Mesodermal cell (in vitro differentiated cells): ENCODE measurements around the gene ANGPT4.

Source experiments
- H3K27ac ChIP-seq: 2 replicates; pipeline ENCODE4 v1.7.0; 2013; ENCODE audit warnings: mild to moderate bottlenecking, low read depth, low read length, moderate library complexity; ENCODE audit not compliant: severe bottlenecking
- H3K36me3 ChIP-seq: 2 replicates; pipeline ENCODE4 v1.7.1; 2013; ENCODE audit warnings: mild to moderate bottlenecking, low read length, moderate library complexity; ENCODE audit not compliant: control insufficient read depth, insufficient read depth
- H3K4me1 ChIP-seq: one replicate; pipeline ENCODE4 v1.7.1; 2013; ENCODE audit warnings: mild to moderate bottlenecking, low read length; ENCODE audit not compliant: insufficient read depth, control insufficient read depth, poor library complexity, severe bottlenecking
- H3K4me3 ChIP-seq: 2 replicates; pipeline ENCODE4 v1.7.0; 2013; ENCODE audit warnings: low read length, control low read depth, mild to moderate bottlenecking; ENCODE audit not compliant: insufficient read depth, poor library complexity, severe bottlenecking; ENCODE audit errors: extremely low read depth
- H3K9me3 ChIP-seq: 2 replicates; pipeline ENCODE4 v1.7.1; 2013; ENCODE audit warnings: mild to moderate bottlenecking, low read length, moderate library complexity; ENCODE audit not compliant: control insufficient read depth
- WGBS, 2 experiments: methylation state at CpG; one replicate each; pipeline ENCODE4 v1.1.5; 2013; ENCODE audit warnings: missing lambda C conversion rate in 2 of 2; ENCODE audit not compliant: insufficient coverage in 2 of 2; 5-methylcytosine and 5-hydroxymethylcytosine counted together

Gene ANGPT4

GRCh38 chr20:917416-917815 is 1.3 kb upstream of the ANGPT4 start:
- Histone ChIP-seq H3K4me3 (no peak overlapping the region), H3K36me3 (no peaks in the 10 kb centered on the region), H3K4me1 (peaks cover 10% of the 10 kb centered on the region), H3K27ac (no peak overlapping the region), H3K9me3 (no peaks in the 10 kb centered on the region)
- WGBS, 2 experiments, result 85 to 100% methylated on average over 1 to 2 of the region's 4 CpGs

DNA sequence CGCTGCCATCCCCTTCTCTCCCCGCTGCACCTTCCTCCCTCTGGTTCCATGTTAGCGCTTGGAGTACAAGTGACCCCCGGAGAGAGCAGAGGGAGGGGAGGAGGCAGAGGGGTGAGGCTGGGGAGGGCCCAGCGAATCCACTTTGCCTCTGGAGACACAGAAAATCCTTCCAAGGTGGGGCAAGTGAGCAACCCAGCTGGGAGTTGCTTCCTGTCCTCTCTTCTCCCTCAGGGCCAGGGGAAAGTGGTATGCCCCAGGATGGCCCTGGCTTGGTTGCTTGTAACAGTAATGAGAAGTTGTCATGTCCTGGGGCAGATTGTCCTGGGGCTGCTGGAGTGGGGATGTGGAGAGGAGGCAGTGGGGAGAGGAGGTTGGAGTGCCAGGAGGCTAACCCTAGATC is 691 bp upstream of the ANGPT4 start:
- 30% methylated on average over 3 of the region's 5 CpGs; no CpG with 5 or more reads in 1 of the 2 experiments for WGBS, 2 experiments
- no peak overlapping the region for H3K4me3 ChIP-seq
- H3K27ac ChIP-seq, result no peak overlapping the region
- H3K9me3 ChIP-seq, result no peaks in the 10 kb centered on the region
- no peaks in the 10 kb centered on the region for H3K36me3 ChIP-seq
- H3K4me1 ChIP-seq, result peaks cover 10% of the 10 kb centered on the region

- 85 to 90% methylated on average over 14 of the region's 15 CpGs for WGBS, 2 experiments
- no peak overlapping the region for H3K27ac ChIP-seq
- H3K36me3 ChIP-seq, result no peaks in the 10 kb centered on the region
- no peaks in the 10 kb centered on the region for H3K9me3 ChIP-seq
- peaks cover 17% of the 10 kb centered on the region for H3K4me1 ChIP-seq
- H3K4me3 ChIP-seq, result no peak overlapping the region
Observed at GRCh38 chr20:914727-915498, 1.2 kb downstream of the ANGPT4 start.

DNA sequence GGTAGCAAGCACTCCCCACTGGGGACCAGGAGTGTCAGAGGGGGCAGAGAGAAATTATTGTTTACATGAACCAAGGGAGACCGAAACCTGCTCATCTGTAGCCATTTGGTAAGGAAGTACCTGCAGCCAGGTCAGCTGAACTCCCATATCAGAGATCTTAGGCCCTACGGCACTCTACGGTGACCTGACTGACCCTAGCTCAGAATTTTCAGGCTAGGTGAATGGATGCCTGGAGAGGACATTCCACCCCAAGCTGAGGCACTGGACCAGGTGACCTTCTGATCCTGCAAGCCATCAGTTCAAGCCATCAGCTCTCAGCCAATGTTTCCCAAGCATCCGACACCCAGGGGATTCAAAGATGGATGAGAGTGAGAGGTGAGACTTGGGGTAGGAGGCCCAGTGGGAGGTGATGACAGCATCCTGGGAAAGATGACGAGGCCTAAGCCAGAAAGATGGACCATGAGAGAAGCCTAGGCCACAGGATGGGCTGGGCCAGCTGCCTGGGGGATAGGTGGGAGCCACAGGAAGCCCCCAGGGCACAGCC is 2.8 kb downstream of the ANGPT4 start:
- Histone ChIP-seq H3K27ac (no peak overlapping the region), H3K36me3 (no peaks in the 10 kb centered on the region), H3K4me1 (peaks cover 17% of the 10 kb centered on the region), H3K4me3 (no peak overlapping the region), H3K9me3 (no peaks in the 10 kb centered on the region)
- 88 to 95% methylated on average over 5 of the region's 5 CpGs for WGBS, 2 experiments

DNA sequence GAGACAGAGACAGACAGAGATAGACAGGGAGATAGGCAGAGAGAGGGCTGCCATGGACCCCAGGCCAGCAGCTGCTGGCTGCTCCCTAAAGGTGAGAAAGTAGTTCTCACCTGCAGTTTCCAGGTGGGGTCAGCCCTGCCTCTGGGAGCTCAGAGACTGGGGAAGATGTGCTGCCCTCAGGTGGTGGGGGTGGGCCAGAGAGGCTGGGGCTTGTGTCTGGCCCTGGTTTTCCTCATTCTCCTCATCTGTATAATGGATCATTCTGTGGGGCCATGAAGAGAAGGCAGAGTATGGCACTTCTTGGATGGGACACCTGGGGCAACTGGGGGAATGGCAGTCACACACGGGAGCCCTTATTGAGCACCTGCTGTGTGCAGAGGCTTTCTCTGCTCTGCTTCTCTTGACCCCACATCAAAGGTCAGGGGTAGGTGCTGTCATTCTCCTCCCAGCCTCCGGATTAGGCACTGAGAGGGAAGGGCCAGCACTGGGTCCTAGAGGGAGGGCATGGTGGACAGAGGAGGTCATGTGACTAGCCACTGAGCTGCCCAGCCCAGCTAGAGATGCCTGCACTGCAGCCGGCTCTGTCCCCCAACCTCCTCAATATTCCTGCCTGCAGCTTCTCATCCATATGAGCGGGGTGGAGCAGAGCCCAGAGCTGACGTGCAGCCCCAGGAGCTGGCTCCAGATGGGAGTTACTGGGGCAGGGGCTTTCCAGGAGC is 4.1 kb downstream of the ANGPT4 start:
- Histone ChIP-seq H3K9me3 (no peaks in the 10 kb centered on the region), H3K36me3 (no peaks in the 10 kb centered on the region), H3K4me1 (peaks cover 17% of the 10 kb centered on the region), H3K27ac (no peak overlapping the region), H3K4me3 (no peak overlapping the region)
- 80 to 86% methylated on average over 1 to 4 of the region's 5 CpGs for WGBS, 2 experiments

DNA sequence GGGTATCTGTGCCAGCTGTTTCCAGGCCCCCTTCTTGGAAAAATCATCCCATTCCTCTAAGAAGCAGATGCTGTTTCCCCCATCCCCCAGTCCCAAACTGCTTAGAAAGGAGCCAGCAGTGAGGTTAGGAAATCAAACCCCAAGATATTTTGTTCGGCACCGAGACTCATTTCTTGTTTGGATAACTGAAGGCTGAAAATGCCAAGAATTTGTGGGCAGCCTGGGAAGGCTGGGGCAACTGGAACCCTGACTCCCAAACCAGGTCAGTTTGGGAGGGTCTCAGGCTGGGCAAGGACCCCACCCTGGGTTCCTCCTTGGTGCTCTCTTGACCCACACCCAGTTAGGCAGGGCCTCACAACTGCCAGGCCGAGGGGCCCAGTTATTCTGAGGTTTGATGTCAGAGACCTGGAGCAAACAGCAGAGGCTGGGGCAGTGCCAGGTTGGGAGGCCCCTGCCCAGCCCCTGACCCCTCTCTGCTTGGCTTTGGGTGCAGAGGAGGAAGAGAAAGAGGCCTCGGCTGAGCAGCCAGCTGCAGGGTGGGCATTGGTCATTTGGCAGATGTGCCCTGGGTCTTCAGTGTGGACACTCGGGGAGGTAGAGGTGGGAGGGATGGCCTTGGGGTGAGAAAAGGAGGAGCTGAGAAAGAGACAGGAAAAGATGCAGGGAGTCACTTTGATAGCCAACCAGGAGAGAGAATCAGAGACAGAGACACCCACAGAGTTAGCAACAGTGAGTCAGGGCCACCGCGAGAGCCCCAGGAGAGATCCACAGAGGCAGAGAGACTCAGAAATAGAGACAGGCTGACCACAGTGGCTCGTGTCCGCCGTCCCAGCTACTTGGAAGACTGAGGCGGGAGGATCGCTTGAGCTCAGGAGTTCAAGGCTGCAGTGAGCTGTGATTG is 5.0 kb downstream of the ANGPT4 start:
- H3K4me1 ChIP-seq, result peaks cover 12% of the 10 kb centered on the region
- no peak overlapping the region for H3K4me3 ChIP-seq
- H3K9me3 ChIP-seq, result no peaks in the 10 kb centered on the region
- no peaks in the 10 kb centered on the region for H3K36me3 ChIP-seq
- WGBS, 2 experiments, result 84 to 86% methylated on average over 11 to 12 of the region's 12 CpGs
- H3K27ac ChIP-seq, result no peak overlapping the region

- WGBS, 2 experiments, result 81 to 87% methylated on average over 7 to 9 of the region's 9 CpGs
- H3K27ac ChIP-seq, result no peak overlapping the region
Observed at GRCh38 chr20:910132-910869, 5.8 kb downstream of the ANGPT4 start.

GRCh38 chr20:909641-910040 is 6.5 kb downstream of the ANGPT4 start:
- Histone ChIP-seq H3K27ac (no peak overlapping the region), H3K4me3 (no peak overlapping the region), H3K36me3 (no peaks in the 10 kb centered on the region), H3K9me3 (no peaks in the 10 kb centered on the region), H3K4me1 (peaks cover 6% of the 10 kb centered on the region)
- 73 to 94% methylated on average over 3 of the region's 3 CpGs for WGBS, 2 experiments

More at GRCh38 chr20:910132-910869, 5.8 kb downstream of the ANGPT4 start:
- Histone ChIP-seq H3K4me3 (no peak overlapping the region), H3K4me1 (peaks cover 6% of the 10 kb centered on the region), H3K36me3 (no peaks in the 10 kb centered on the region), H3K9me3 (no peaks in the 10 kb centered on the region)

GRCh38 chr20:906703-907270 is 9.3 kb downstream of the ANGPT4 start:
- Histone ChIP-seq H3K9me3 (no peaks in the 10 kb centered on the region), H3K4me3 (no peak overlapping the region), H3K36me3 (no peaks in the 10 kb centered on the region), H3K4me1 (peaks cover 6% of the 10 kb centered on the region), H3K27ac (no peak overlapping the region)
- WGBS, 2 experiments, result 86 to 96% methylated on average over 3 of the region's 4 CpGs
